Central memory CD8-positive, alpha-beta T cell (primary cell): ENCODE data around the gene SERTAD2.

Experiments used
- ATAC-seq: fragments of 150-1000 bp; cut with Tn5 transposase; replicated peaks from 2 replicates; pipeline ENCODE4 v1.10.0; 2022; ENCODE audit warnings: mild to moderate bottlenecking, moderate FRiP score, moderate number of reproducible peaks; ENCODE audit not compliant: poor library complexity, severe bottlenecking; ENCODE audit errors: extremely low read depth
- DNase-seq, 2 donors: peaks; one replicate each; pipeline ENCODE4 v3.0.0; 2021; ENCODE audit warnings: low spot score in 2 of 2
- H3K27ac Mint-ChIP-seq: one replicate; pipeline ENCODE4 v1.8.0; 2022; ENCODE audit warnings: low read depth, mild to moderate bottlenecking, moderate library complexity, mixed read lengths
- H3K27me3 Mint-ChIP-seq: one replicate; pipeline ENCODE4 v1.8.0; 2022; ENCODE audit warnings: mixed read lengths
- H3K36me3 Mint-ChIP-seq: one replicate; pipeline ENCODE4 v1.8.0; 2022; ENCODE audit warnings: mild to moderate bottlenecking, moderate library complexity, mixed read lengths; ENCODE audit not compliant: insufficient read depth
- H3K4me1 Mint-ChIP-seq: one replicate; pipeline ENCODE4 v1.8.0; 2022; ENCODE audit warnings: mixed read lengths
- H3K4me3 Mint-ChIP-seq: one replicate; pipeline ENCODE4 v1.8.0; 2022; ENCODE audit warnings: mild to moderate bottlenecking, moderate library complexity, mixed read lengths
- H3K9me3 Mint-ChIP-seq: one replicate; pipeline ENCODE4 v1.8.0; 2022; ENCODE audit warnings: mixed read lengths

Gene SERTAD2

GRCh38 chr2:64615844-64616536 is 37.7 kb downstream of the SERTAD2 start:
- no peak overlapping the region for H3K27ac Mint-ChIP-seq
- H3K4me1 Mint-ChIP-seq: no peaks in the 10 kb centered on the region
- DNase-seq (no peak), ATAC-seq (no peak)
- no peaks in the 10 kb centered on the region for H3K27me3 Mint-ChIP-seq
- no peak overlapping the region for H3K4me3 Mint-ChIP-seq
- H3K9me3 Mint-ChIP-seq: no peaks in the 10 kb centered on the region
- no peaks in the 10 kb centered on the region for H3K36me3 Mint-ChIP-seq

GRCh38 chr2:64615192-64615763 is 38.4 kb downstream of the SERTAD2 start:
- ATAC-seq: no peak
- Mint-ChIP-seq H3K9me3 (no peaks in the 10 kb centered on the region), H3K4me3 (no peak overlapping the region), H3K27ac (no peak overlapping the region), H3K4me1 (no peaks in the 10 kb centered on the region), H3K36me3 (peaks cover 2% of the 10 kb centered on the region), H3K27me3 (no peaks in the 10 kb centered on the region)
- DNase-seq: no peak

DNA sequence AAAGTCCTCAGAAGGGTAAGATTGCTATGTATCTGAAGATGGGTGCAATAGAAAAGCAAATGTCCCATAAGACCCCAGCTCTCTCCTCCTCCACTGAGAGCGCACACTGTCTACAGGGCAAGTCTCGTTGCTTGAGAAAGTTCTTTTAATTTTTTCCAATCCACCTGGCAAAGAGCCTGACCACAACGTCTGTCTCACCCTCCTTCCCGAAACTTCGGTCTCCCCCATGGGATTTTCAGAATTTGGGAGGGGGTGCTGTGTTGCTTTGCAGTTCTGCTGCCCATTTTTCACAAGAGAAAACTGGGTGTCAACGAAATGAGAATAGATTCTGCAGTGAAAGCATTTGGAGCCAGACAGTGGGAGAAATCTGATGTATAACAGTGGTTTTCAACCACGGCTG is 40.4 kb downstream of the SERTAD2 start:
- Mint-ChIP-seq H3K9me3 (no peaks in the 10 kb centered on the region), H3K36me3 (peaks cover 3% of the 10 kb centered on the region), H3K27ac (no peak overlapping the region), H3K4me3 (no peak overlapping the region), H3K27me3 (no peaks in the 10 kb centered on the region), H3K4me1 (peaks cover 6% of the 10 kb centered on the region)
- DNase-seq (no peak), ATAC-seq (no peak)

GRCh38 chr2:64612575-64613195 is 41.0 kb downstream of the SERTAD2 start:
- Mint-ChIP-seq H3K27ac (no peak overlapping the region), H3K4me1 (peaks cover 12% of the 10 kb centered on the region), H3K27me3 (no peaks in the 10 kb centered on the region), H3K9me3 (no peaks in the 10 kb centered on the region), H3K36me3 (peaks cover 3% of the 10 kb centered on the region), H3K4me3 (no peak overlapping the region)
- DNase-seq (no peak), ATAC-seq (no peak)

DNA sequence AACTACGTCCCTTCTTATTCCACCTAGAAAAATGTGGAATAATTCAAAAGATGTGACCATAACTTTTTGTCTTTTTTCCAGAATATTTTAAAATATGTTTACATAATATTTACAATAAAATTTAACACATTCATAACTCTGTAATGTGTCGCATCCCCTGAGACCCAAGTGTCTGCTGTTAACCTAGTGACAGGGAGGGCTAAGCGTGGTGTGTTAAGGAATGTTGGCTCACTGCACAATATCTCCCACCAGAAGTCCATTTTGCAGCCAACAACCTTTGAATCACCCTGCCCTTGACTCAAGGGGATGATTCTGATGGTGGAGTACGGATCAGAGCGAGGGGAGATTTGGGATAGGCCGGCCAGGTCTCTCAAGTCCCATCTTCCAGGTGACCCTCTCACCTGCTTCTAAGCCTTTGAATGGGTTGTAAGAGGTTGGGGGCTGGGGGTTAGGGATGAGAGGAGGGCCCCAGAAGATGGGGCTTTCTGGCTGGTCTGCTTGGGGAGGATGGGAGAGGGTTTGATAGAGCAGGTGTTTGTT is 43.3 kb downstream of the SERTAD2 start:
- H3K9me3 Mint-ChIP-seq: no peaks in the 10 kb centered on the region
- H3K4me3 Mint-ChIP-seq: peak overlapping the region; percentile 79
- H3K36me3 Mint-ChIP-seq: peaks cover 6% of the 10 kb centered on the region
- ATAC-seq (no peak), DNase-seq (no peak)
- H3K4me1 Mint-ChIP-seq: peaks cover 28% of the 10 kb centered on the region
- peak overlapping the region; percentile 75 for H3K27ac Mint-ChIP-seq
- H3K27me3 Mint-ChIP-seq: no peaks in the 10 kb centered on the region

GRCh38 chr2:64609942-64610281 is 43.8 kb downstream of the SERTAD2 start:
- H3K4me3 Mint-ChIP-seq: peak overlapping the region; percentile 79

DNA sequence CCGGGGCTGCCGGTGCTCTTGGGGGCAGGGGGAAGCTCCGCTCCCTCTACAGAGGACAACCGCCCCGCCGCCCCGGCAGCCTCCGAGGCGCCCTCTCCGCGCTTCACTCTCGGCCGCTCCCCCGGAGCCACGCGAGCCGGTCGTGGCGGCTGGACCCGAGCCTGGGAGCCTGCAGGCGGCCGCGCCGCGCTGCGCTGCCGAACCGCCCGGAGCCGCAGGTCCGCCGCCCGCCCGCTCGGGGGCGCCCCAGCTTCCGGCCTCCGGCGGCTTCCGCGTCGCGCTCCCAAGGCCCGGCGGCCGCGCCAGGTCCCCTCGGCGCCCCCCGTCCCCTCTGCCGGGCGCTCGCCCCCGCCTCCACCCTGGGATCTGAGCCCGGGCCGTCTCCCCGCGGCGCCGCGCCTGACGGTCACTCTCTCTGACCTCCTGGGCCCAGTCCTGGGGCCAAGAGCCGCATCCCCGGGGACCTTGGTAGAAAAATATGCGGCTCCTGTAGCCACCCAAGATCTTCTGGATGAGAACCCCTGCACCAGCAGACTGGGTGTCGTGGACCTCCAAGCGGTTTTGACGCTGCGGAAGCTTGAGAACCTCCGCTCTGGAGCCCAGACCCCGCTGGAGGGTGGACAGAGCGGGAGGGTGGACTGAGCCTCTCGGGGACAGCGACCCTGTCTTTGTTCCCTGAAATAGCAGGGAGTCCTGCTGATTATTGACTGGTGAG is 44.3 kb downstream of the SERTAD2 start:
- DNase-seq: peak; percentile 58 to 63
- Mint-ChIP-seq H3K27me3 (no peaks in the 10 kb centered on the region), H3K9me3 (no peaks in the 10 kb centered on the region), H3K36me3 (peaks cover 7% of the 10 kb centered on the region), H3K27ac (peak overlapping the region; percentile 75), H3K4me1 (peaks cover 28% of the 10 kb centered on the region), H3K4me3 (peak overlapping the region; percentile 79)
- ATAC-seq: peak; percentile 55

More at GRCh38 chr2:64609942-64610281, 43.8 kb downstream of the SERTAD2 start:
- Mint-ChIP-seq H3K27ac (peak overlapping the region; percentile 75), H3K4me1 (peaks cover 28% of the 10 kb centered on the region), H3K9me3 (no peaks in the 10 kb centered on the region), H3K27me3 (no peaks in the 10 kb centered on the region), H3K36me3 (peaks cover 7% of the 10 kb centered on the region)
- ATAC-seq (no peak), DNase-seq (no peak)

DNA sequence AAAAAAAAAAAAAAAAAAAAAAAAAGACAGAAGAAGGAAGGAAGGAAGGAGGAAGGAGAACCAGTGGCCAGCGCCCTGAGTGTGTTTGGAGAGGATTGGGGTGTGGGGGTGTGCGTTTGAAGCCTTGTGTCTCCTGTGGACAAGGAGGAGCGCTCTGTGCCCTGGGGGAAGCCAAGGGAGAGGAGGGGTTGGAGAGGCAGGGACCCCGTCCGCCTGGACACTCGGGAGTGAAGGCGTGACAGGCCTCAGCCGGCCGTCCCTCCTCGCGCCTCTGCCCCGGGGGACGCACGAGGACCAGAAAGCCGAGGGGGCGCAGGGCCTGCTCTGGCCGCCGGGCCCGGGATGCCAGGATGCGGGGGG is 44.9 kb downstream of the SERTAD2 start:
- peaks cover 28% of the 10 kb centered on the region for H3K4me1 Mint-ChIP-seq
- peak overlapping the region; percentile 79 for H3K4me3 Mint-ChIP-seq
- no peaks in the 10 kb centered on the region for H3K27me3 Mint-ChIP-seq
- DNase-seq (peak in 1 of 2 donors; percentile 32), ATAC-seq (no peak)
- no peaks in the 10 kb centered on the region for H3K9me3 Mint-ChIP-seq
- peak overlapping the region; percentile 87 for H3K27ac Mint-ChIP-seq
- H3K36me3 Mint-ChIP-seq: peaks cover 7% of the 10 kb centered on the region

- DNase-seq (no peak), ATAC-seq (no peak)
- H3K4me3 Mint-ChIP-seq: peak overlapping the region; percentile 79
- H3K27ac Mint-ChIP-seq: peak overlapping the region; percentile 87
- peaks cover 28% of the 10 kb centered on the region for H3K4me1 Mint-ChIP-seq
- no peaks in the 10 kb centered on the region for H3K27me3 Mint-ChIP-seq
- no peaks in the 10 kb centered on the region for H3K9me3 Mint-ChIP-seq
- peaks cover 7% of the 10 kb centered on the region for H3K36me3 Mint-ChIP-seq
Observed at GRCh38 chr2:64607381-64608304, 46.1 kb downstream of the SERTAD2 start.

- H3K4me3 Mint-ChIP-seq: peak overlapping the region; percentile 79
- peak; percentile 71 to 88 for DNase-seq
- H3K36me3 Mint-ChIP-seq: peaks cover 7% of the 10 kb centered on the region
- ATAC-seq: peak; percentile 96
- H3K27me3 Mint-ChIP-seq: no peaks in the 10 kb centered on the region
- H3K27ac Mint-ChIP-seq: peak overlapping the region; percentile 85
- H3K9me3 Mint-ChIP-seq: no peaks in the 10 kb centered on the region
- peaks cover 28% of the 10 kb centered on the region for H3K4me1 Mint-ChIP-seq
Observed at GRCh38 chr2:64606479-64607363, 47.0 kb downstream of the SERTAD2 start.

DNA sequence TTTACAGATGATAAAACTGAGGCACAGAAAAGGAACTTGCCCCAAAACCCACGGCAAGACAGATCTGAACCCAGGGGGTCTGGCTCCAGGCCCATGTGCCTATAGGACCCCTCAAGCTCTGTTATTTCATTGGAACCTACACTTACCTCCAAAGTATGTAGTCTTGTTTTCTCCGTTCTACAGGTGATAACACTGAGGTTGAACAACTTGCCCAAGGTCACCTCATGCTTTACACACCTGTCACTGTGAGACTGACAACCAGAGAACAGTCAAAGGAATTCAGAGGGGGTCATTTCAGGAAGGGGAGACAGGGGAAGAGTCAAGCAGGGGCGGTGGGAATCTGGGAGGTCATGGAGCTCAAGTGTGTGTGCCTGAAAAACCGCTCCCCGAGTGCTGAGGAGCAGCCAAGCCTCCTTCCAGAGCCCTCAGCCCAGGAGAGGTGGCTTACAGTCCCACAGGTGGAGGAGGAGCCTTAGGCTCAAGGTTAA is 47.7 kb downstream of the SERTAD2 start:
- peak overlapping the region; percentile 79 for H3K4me3 Mint-ChIP-seq
- H3K27ac Mint-ChIP-seq: peak overlapping the region; percentile 85
- no peaks in the 10 kb centered on the region for H3K9me3 Mint-ChIP-seq
- H3K27me3 Mint-ChIP-seq: no peaks in the 10 kb centered on the region
- ATAC-seq (no peak), DNase-seq (no peak)
- H3K36me3 Mint-ChIP-seq: peaks cover 7% of the 10 kb centered on the region
- peaks cover 28% of the 10 kb centered on the region for H3K4me1 Mint-ChIP-seq
